Measurements from ENCODE around the gene KDM4C.

Gene KDM4C

GRCh38 chr9:7097785-7098752 lies 340.3 kb downstream of the KDM4C start:
- H3K27ac ChIP-seq: no peak overlapping the region
- H3K9ac ChIP-seq (ENCODE audit: insufficient read length): no peak overlapping the region
- H3K36me3 ChIP-seq (ENCODE audit: insufficient read depth, low read length): no peaks in the 10 kb centered on the region
- TF ChIP-seq FOXP2 (optimal IDR thresholded peaks at IDR 0.05; ENCODE audit: control extremely low read depth, extremely low read length, insufficient read depth) (no peak), POLR2AphosphoS5 (IDR thresholded peaks at IDR 0.05; ENCODE audit: borderline replicate concordance, low read depth, low read length) (no peak), EZH2 (IDR thresholded peaks at IDR 0.05) (no peak)
- no peaks in the 10 kb centered on the region for H3K9me3 ChIP-seq (ENCODE audit: low read depth, low read length)
- H3K4me3 ChIP-seq: no peak overlapping the region
- DNase-seq (ENCODE audit: low read depth, low spot score): no peak

- H3K36me3 ChIP-seq (ENCODE audit: insufficient read depth, low read length): no peaks in the 10 kb centered on the region
- no peak overlapping the region for H3K9ac ChIP-seq (ENCODE audit: insufficient read length)
- H3K9me3 ChIP-seq (ENCODE audit: low read depth, low read length): no peaks in the 10 kb centered on the region
- no peak for DNase-seq (ENCODE audit: low read depth, low spot score)
- no peak overlapping the region for H3K4me3 ChIP-seq
- no peak for TF ChIP-seq EZH2 (IDR thresholded peaks at IDR 0.05)
- H3K27ac ChIP-seq: no peak overlapping the region
Observed at GRCh38 chr9:7103367-7103766, 345.6 kb downstream of the KDM4C start.

DNA sequence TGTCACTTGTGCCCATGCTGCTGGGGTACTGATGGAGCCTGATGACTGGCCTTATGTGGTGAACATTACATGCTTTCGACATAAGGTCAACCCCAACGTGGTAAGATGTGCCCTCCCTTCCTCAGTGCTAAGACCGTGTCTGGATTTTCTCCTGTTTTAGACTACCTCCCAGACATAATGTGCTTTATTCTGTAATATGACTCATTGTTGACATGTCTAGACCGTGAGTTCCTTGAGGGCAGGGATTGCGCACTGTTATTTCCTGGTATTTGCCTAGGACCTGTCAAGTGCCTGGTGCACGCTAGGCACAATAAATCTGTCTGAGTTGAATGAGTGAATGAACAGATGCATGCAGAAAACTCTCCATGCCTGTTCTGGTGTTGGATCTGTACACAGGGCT lies 346.0 kb downstream of the KDM4C start:
- TF ChIP-seq POLR2AphosphoS5 (IDR thresholded peaks at IDR 0.05; ENCODE audit: borderline replicate concordance, low read depth, low read length) (no peak), FOXP2 (optimal IDR thresholded peaks at IDR 0.05; ENCODE audit: control extremely low read depth, extremely low read length, insufficient read depth) (no peak), EZH2 (IDR thresholded peaks at IDR 0.05) (no peak)
- H3K36me3 ChIP-seq (ENCODE audit: insufficient read depth, low read length): no peaks in the 10 kb centered on the region
- no peak overlapping the region for H3K9ac ChIP-seq (ENCODE audit: insufficient read length)
- no peaks in the 10 kb centered on the region for H3K9me3 ChIP-seq (ENCODE audit: low read depth, low read length)
- H3K27ac ChIP-seq: no peak overlapping the region
- no peak for DNase-seq (ENCODE audit: low read depth, low spot score)
- H3K4me3 ChIP-seq: no peak overlapping the region

DNA sequence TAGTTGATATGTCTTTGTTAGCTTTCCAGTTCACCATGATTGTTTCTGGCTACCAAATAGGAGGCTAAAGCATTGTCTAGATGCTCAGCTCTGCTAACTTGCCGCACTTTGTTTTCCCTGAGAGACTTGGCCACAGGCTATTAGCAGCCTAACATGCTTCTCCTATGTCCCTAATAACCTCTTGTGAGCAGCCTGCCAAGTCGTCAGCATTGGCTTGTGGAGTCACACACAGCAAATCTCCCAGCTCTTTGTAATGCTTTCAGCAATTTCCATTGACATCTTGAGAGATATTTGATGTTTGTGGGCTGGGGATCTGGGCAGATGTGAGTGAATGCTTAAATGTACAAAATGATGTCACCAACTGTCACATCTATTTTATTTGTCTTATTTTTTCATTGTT lies 346.9 kb downstream of the KDM4C start:
- Histone ChIP-seq H3K9ac (ENCODE audit: insufficient read length) (no peak overlapping the region), H3K27ac (no peak overlapping the region), H3K4me3 (no peak overlapping the region), H3K9me3 (ENCODE audit: low read depth, low read length) (no peaks in the 10 kb centered on the region), H3K36me3 (ENCODE audit: insufficient read depth, low read length) (no peaks in the 10 kb centered on the region)
- no peak for TF ChIP-seq EZH2 (IDR thresholded peaks at IDR 0.05)
- no peak for TF ChIP-seq FOXP2 (optimal IDR thresholded peaks at IDR 0.05; ENCODE audit: control extremely low read depth, extremely low read length, insufficient read depth)
- TF ChIP-seq POLR2AphosphoS5 (IDR thresholded peaks at IDR 0.05; ENCODE audit: borderline replicate concordance, low read depth, low read length): no peak
- no peak for DNase-seq (ENCODE audit: low read depth, low spot score)

- Histone ChIP-seq H3K9me3 (ENCODE audit: low read depth, low read length) (no peaks in the 10 kb centered on the region), H3K4me3 (no peak overlapping the region), H3K36me3 (ENCODE audit: insufficient read depth, low read length) (no peaks in the 10 kb centered on the region), H3K27ac (no peak overlapping the region), H3K9ac (ENCODE audit: insufficient read length) (no peak overlapping the region)
- no peak for TF ChIP-seq POLR2AphosphoS5 (IDR thresholded peaks at IDR 0.05; ENCODE audit: borderline replicate concordance, low read depth, low read length)
- no peak for TF ChIP-seq EZH2 (IDR thresholded peaks at IDR 0.05)
- TF ChIP-seq FOXP2 (optimal IDR thresholded peaks at IDR 0.05; ENCODE audit: control extremely low read depth, extremely low read length, insufficient read depth): no peak
- no peak for DNase-seq (ENCODE audit: low read depth, low spot score)
Observed at GRCh38 chr9:7105095-7105494, 347.3 kb downstream of the KDM4C start.

- no peak overlapping the region for H3K4me3 ChIP-seq
- no peak for DNase-seq (ENCODE audit: low read depth, low spot score)
- no peak for TF ChIP-seq EZH2 (IDR thresholded peaks at IDR 0.05)
- no peak for TF ChIP-seq FOXP2 (optimal IDR thresholded peaks at IDR 0.05; ENCODE audit: control extremely low read depth, extremely low read length, insufficient read depth)
- TF ChIP-seq POLR2AphosphoS5 (IDR thresholded peaks at IDR 0.05; ENCODE audit: borderline replicate concordance, low read depth, low read length): no peak
- H3K9me3 ChIP-seq (ENCODE audit: low read depth, low read length): no peaks in the 10 kb centered on the region
- no peak overlapping the region for H3K9ac ChIP-seq (ENCODE audit: insufficient read length)
- H3K36me3 ChIP-seq (ENCODE audit: insufficient read depth, low read length): no peaks in the 10 kb centered on the region
- no peak overlapping the region for H3K27ac ChIP-seq
Observed at GRCh38 chr9:7108936-7109335, 351.2 kb downstream of the KDM4C start.

GRCh38 chr9:7111413-7111812 lies 353.6 kb downstream of the KDM4C start:
- no peak for DNase-seq (ENCODE audit: low read depth, low spot score)
- Histone ChIP-seq H3K4me3 (no peak overlapping the region), H3K36me3 (ENCODE audit: insufficient read depth, low read length) (no peaks in the 10 kb centered on the region), H3K9me3 (ENCODE audit: low read depth, low read length) (no peaks in the 10 kb centered on the region), H3K9ac (ENCODE audit: insufficient read length) (no peak overlapping the region), H3K27ac (no peak overlapping the region)
- no peak for TF ChIP-seq POLR2AphosphoS5 (IDR thresholded peaks at IDR 0.05; ENCODE audit: borderline replicate concordance, low read depth, low read length)
- no peak for TF ChIP-seq FOXP2 (optimal IDR thresholded peaks at IDR 0.05; ENCODE audit: control extremely low read depth, extremely low read length, insufficient read depth)
- no peak for TF ChIP-seq EZH2 (IDR thresholded peaks at IDR 0.05)

- no peak overlapping the region for H3K4me3 ChIP-seq
- H3K36me3 ChIP-seq (ENCODE audit: insufficient read depth, low read length): no peaks in the 10 kb centered on the region
- no peak overlapping the region for H3K9ac ChIP-seq (ENCODE audit: insufficient read length)
- TF ChIP-seq POLR2AphosphoS5 (IDR thresholded peaks at IDR 0.05; ENCODE audit: borderline replicate concordance, low read depth, low read length) (no peak), FOXP2 (optimal IDR thresholded peaks at IDR 0.05; ENCODE audit: control extremely low read depth, extremely low read length, insufficient read depth) (no peak), EZH2 (IDR thresholded peaks at IDR 0.05) (no peak)
- no peaks in the 10 kb centered on the region for H3K9me3 ChIP-seq (ENCODE audit: low read depth, low read length)
- no peak overlapping the region for H3K27ac ChIP-seq
- DNase-seq (ENCODE audit: low read depth, low spot score): no peak
Observed at GRCh38 chr9:7115606-7116005, 357.8 kb downstream of the KDM4C start.

Data from SK-N-MC (cell line).